HepG2 (cell line): ENCODE measurements around the gene KCNK7. TPM values are rescaled to one million over a fixed set of nuclear protein-coding genes. Genes with fewer than 3 reads are reported as not detected.
A peak's percentile ranks its signal among the peaks of the same experiment; 100 is the strongest.

ENCODE experiments used
- CEBPG ChIP-seq: IDR thresholded peaks from 2 replicates; pipeline ENCODE4 v1.6.1; 2016
- MIER2 ChIP-seq: IDR thresholded peaks from 2 replicates; pipeline ENCODE4 v1.6.1; 2016; ENCODE audit warnings: missing biosample characterization, missing genetic modification reagents
- MXI1 ChIP-seq: IDR thresholded peaks from 3 replicates; pipeline ENCODE4 v1.6.1; 2012; ENCODE audit warnings: low read depth, low read length, inconsistent platforms, borderline replicate concordance
- RBFOX2 ChIP-seq: fragments of 200-400 bp; formaldehyde crosslinking; IDR thresholded peaks from 2 replicates; pipeline ENCODE4 v1.6.1; 2017; ENCODE audit warnings: low read depth, mild to moderate bottlenecking, low read length
- SMAD9 ChIP-seq: sonication (generic); formaldehyde crosslinking; IDR thresholded peaks from 2 replicates; pipeline ENCODE4 v1.5.1; 2020; ENCODE audit warnings: mild to moderate bottlenecking, missing genetic modification reagents
- SMARCC2 ChIP-seq: fragments of 450-650 bp; IDR thresholded peaks from 2 replicates; pipeline ENCODE4 v1.6.1; 2017; ENCODE audit warnings: antibody characterized with exemption, mild to moderate bottlenecking
- SUZ12 ChIP-seq: fragments of 150-350 bp; IDR thresholded peaks from 2 replicates; pipeline ENCODE4 v1.6.1; 2014; ENCODE audit warnings: low read depth, low read length
- TARDBP ChIP-seq: sonication (generic); formaldehyde crosslinking; IDR thresholded peaks from 2 replicates; pipeline ENCODE4 v1.8.0; 2022; ENCODE audit warnings: mild to moderate bottlenecking, missing genetic modification reagents
- YEATS4 ChIP-seq: sonication (generic); formaldehyde crosslinking; IDR thresholded peaks from 2 replicates; pipeline ENCODE4 v1.4.0; 2020; ENCODE audit warnings: missing genetic modification reagents, borderline replicate concordance
- YY1 ChIP-seq: IDR thresholded peaks from 2 replicates; pipeline ENCODE4 v1.6.1; 2011; ENCODE audit warnings: low read length, low read depth, moderate library complexity, mild to moderate bottlenecking; ENCODE audit not compliant: insufficient read depth, insufficient replicate concordance
- ZFY ChIP-seq: sonication (generic); formaldehyde crosslinking; IDR thresholded peaks from 2 replicates; pipeline ENCODE4 v1.4.0; 2020; ENCODE audit warnings: missing genetic modification reagents
- ZKSCAN5 ChIP-seq: sonication (generic); formaldehyde crosslinking; IDR thresholded peaks from 2 replicates; pipeline ENCODE4 v1.5.1; 2020; ENCODE audit warnings: mild to moderate bottlenecking, missing genetic modification reagents
- ZNF224 ChIP-seq: sonication (generic); formaldehyde crosslinking; IDR thresholded peaks from 2 replicates; pipeline ENCODE4 v1.5.0; 2020; ENCODE audit warnings: mild to moderate bottlenecking, missing genetic modification reagents
- ZNF235 ChIP-seq: sonication (generic); formaldehyde crosslinking; IDR thresholded peaks from 2 replicates; pipeline ENCODE4 v1.8.1; 2023; ENCODE audit warnings: mild to moderate bottlenecking, missing genetic modification reagents, borderline replicate concordance
- ZNF333 ChIP-seq: sonication (generic); formaldehyde crosslinking; IDR thresholded peaks from 2 replicates; pipeline ENCODE4 v1.4.0; 2020; ENCODE audit warnings: mild to moderate bottlenecking, missing genetic modification reagents, borderline replicate concordance
- ZNF383 ChIP-seq: sonication (generic); formaldehyde crosslinking; IDR thresholded peaks from 2 replicates; pipeline ENCODE4 v1.4.0; 2020; ENCODE audit warnings: missing genetic modification reagents, mild to moderate bottlenecking, borderline replicate concordance
- ZNF451 ChIP-seq: sonication (generic); formaldehyde crosslinking; IDR thresholded peaks from 2 replicates; pipeline ENCODE4 v1.5.0; 2020; ENCODE audit warnings: mild to moderate bottlenecking, missing genetic modification reagents
- ZNF572 ChIP-seq: sonication (generic); formaldehyde crosslinking; IDR thresholded peaks from 2 replicates; pipeline ENCODE4 v1.5.1; 2020; ENCODE audit warnings: mild to moderate bottlenecking, missing genetic modification reagents
- ZNF878 ChIP-seq: sonication (generic); formaldehyde crosslinking; IDR thresholded peaks from 2 replicates; pipeline ENCODE4 v1.8.1; 2023; ENCODE audit warnings: mild to moderate bottlenecking, missing genetic modification reagents, moderate library complexity
- ZSCAN21 ChIP-seq: sonication (generic); formaldehyde crosslinking; IDR thresholded peaks from 2 replicates; pipeline ENCODE4 v1.8.0; 2022; ENCODE audit warnings: mild to moderate bottlenecking, missing genetic modification reagents, moderate library complexity, borderline replicate concordance
- polyA plus RNA-seq, 8 experiments: library from polyadenylated mRNA; depleted of rRNA in 3 of 8; stranded (reverse) in 7 of 8; unstranded in 1 of 8; fragments of >200 nt; fragmentation: Illumina TruSeq in 4 of 8; extraction: Trizol in 4 of 8; gene quantifications; 2 replicates each; pipeline versions ENCODE4 v1.2.1 to v1.2.3, GENCODE V29; 2011 to 2016; ENCODE audit warnings: low read depth in 4 of 8, missing spikeins in 1 of 8, mixed read lengths in 1 of 8; ENCODE audit not compliant: insufficient read depth in 1 of 8
- total RNA-seq, 5 experiments: library from RNA; depleted of rRNA; stranded (reverse); fragments of >200 nt; fragmentation: Illumina TruSeq; extraction: Trizol; gene quantifications; 2 replicates each; pipeline ENCODE4 v1.2.3, GENCODE V29; 2016; ENCODE audit warnings: low read depth in 1 of 5
- TF ChIP-seq, protein P1 (sequence below): sonication (generic); formaldehyde crosslinking; IDR thresholded peaks from 2 replicates; pipeline ENCODE4 v1.5.0; 2020; ENCODE audit warnings: mild to moderate bottlenecking, missing genetic modification reagents
- TF ChIP-seq, protein P2 (sequence below): sonication (generic); formaldehyde crosslinking; conservative IDR thresholded peaks from 2 replicates; pipeline ENCODE4 v1.5.0; 2020; ENCODE audit warnings: missing genetic modification reagents
- TF ChIP-seq, protein P3 (sequence below): sonication (generic); formaldehyde crosslinking; conservative IDR thresholded peaks from 2 replicates; pipeline ENCODE4 v1.8.0; 2022; ENCODE audit warnings: low read depth, missing genetic modification reagents
- TF ChIP-seq, protein P4 (sequence below): sonication (generic); formaldehyde crosslinking; conservative IDR thresholded peaks from 2 replicates; pipeline ENCODE4 v1.4.0; 2020; ENCODE audit warnings: missing genetic modification reagents

The KCNK7 gene
- total and polyA plus RNA-seq, 2 of the 13 experiments (the other 11 are each of a cell fraction or from before 2014, with no cell fraction given) = 0.11 TPM; not detected in 1

DNA sequence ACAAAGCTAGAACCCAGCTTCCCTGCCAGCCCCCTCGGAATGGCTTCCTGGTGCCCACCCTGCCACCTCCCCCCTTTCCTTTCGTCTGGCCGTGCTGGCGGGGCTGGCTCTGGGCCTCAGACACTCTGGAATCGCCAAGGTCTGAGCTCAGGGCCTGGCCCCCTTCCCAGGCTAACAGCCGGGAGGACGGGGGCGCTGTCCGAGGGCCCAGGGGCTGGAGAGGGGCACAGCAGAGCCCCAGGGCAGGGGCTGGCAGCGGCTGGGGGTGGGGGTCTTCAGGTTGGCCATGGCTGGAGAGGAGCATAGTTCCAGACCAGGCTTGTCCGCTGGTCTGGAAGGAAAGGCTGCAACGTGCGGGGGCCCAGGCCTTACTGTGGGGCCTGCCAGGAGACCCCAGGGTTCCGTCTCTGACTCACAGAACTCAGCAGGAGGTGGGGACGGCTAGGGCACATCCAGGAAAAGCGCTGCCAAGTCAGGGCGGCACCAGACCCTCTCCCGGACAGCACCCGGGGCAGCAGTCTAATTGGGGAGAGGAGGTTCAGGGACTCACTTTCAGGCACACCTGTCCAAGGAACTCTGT lies 36.6 kb downstream of the KCNK7 start (continued):
- TF ChIP-seq, protein P1, sequence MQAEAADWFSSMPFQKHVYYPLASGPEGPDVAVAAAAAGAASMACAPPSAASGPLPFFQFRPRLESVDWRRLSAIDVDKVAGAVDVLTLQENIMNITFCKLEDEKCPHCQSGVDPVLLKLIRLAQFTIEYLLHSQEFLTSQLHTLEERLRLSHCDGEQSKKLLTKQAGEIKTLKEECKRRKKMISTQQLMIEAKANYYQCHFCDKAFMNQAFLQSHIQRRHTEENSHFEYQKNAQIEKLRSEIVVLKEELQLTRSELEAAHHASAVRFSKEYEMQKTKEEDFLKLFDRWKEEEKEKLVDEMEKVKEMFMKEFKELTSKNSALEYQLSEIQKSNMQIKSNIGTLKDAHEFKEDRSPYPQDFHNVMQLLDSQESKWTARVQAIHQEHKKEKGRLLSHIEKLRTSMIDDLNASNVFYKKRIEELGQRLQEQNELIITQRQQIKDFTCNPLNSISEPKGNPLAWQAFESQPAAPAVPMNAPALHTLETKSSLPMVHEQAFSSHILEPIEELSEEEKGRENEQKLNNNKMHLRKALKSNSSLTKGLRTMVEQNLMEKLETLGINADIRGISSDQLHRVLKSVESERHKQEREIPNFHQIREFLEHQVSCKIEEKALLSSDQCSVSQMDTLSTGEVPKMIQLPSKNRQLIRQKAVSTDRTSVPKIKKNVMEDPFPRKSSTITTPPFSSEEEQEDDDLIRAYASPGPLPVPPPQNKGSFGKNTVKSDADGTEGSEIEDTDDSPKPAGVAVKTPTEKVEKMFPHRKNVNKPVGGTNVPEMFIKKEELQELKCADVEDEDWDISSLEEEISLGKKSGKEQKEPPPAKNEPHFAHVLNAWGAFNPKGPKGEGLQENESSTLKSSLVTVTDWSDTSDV (CRISPR knock-in tag) = no peak
- TF ChIP-seq ZFY (CRISPR knock-in tag) (no peak; the same call in 1 of the 2 replicates), ZNF235 (CRISPR knock-in tag) (0 out of 2 replicates have a peak, but pooled peaks have one; percentile 44), SUZ12 (no peak), CEBPG (CRISPR knock-in tag) (no peak), YY1 (no peak), ZNF878 (no peak), MXI1 (no peak), ZKSCAN5 (CRISPR knock-in tag) (no peak), ZNF333 (CRISPR knock-in tag) (no peak), ZNF383 (no peak), RBFOX2 (no peak; the same call in 1 of the 2 replicates), ZNF572 (CRISPR knock-in tag) (no peak), TARDBP (no peak), ZNF451 (CRISPR knock-in tag) (no peak), MIER2 (CRISPR knock-in tag) (no peak), ZSCAN21 (CRISPR knock-in tag) (no peak), ZNF224 (CRISPR knock-in tag) (no peak), YEATS4 (CRISPR knock-in tag) (no peak), SMAD9 (no peak), SMARCC2 (no peak)
- TF ChIP-seq, protein P2, sequence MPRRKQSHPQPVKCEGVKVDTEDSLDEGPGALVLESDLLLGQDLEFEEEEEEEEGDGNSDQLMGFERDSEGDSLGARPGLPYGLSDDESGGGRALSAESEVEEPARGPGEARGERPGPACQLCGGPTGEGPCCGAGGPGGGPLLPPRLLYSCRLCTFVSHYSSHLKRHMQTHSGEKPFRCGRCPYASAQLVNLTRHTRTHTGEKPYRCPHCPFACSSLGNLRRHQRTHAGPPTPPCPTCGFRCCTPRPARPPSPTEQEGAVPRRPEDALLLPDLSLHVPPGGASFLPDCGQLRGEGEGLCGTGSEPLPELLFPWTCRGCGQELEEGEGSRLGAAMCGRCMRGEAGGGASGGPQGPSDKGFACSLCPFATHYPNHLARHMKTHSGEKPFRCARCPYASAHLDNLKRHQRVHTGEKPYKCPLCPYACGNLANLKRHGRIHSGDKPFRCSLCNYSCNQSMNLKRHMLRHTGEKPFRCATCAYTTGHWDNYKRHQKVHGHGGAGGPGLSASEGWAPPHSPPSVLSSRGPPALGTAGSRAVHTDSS (CRISPR knock-in tag) = no peak
- TF ChIP-seq, protein P3, sequence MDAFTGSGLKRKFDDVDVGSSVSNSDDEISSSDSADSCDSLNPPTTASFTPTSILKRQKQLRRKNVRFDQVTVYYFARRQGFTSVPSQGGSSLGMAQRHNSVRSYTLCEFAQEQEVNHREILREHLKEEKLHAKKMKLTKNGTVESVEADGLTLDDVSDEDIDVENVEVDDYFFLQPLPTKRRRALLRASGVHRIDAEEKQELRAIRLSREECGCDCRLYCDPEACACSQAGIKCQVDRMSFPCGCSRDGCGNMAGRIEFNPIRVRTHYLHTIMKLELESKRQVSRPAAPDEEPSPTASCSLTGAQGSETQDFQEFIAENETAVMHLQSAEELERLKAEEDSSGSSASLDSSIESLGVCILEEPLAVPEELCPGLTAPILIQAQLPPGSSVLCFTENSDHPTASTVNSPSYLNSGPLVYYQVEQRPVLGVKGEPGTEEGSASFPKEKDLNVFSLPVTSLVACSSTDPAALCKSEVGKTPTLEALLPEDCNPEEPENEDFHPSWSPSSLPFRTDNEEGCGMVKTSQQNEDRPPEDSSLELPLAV (CRISPR knock-in tag) = no peak
- TF ChIP-seq, protein P4, sequence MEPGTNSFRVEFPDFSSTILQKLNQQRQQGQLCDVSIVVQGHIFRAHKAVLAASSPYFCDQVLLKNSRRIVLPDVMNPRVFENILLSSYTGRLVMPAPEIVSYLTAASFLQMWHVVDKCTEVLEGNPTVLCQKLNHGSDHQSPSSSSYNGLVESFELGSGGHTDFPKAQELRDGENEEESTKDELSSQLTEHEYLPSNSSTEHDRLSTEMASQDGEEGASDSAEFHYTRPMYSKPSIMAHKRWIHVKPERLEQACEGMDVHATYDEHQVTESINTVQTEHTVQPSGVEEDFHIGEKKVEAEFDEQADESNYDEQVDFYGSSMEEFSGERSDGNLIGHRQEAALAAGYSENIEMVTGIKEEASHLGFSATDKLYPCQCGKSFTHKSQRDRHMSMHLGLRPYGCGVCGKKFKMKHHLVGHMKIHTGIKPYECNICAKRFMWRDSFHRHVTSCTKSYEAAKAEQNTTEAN = no peak
